GM18951 (cell line): ENCODE measurements around the gene NREP.

Source experiments
- POLR2A ChIP-seq: IDR thresholded peaks from 4 replicates; pipeline ENCODE4 v1.6.1; 2011; ENCODE audit warnings: mild to moderate bottlenecking; ENCODE audit not compliant: insufficient read length, insufficient read depth; ENCODE audit errors: extremely low read depth
- in situ Hi-C: fragments of 300-500 bp; cut with MboI; formaldehyde crosslinking; loops from one replicate; pipeline ENCODE4 v1.12.0; 2022; ENCODE audit warnings: low sequenced_read_pairs, mixed read lengths, inconsistent platforms; ENCODE audit not compliant: unreplicated experiment

The NREP gene

DNA sequence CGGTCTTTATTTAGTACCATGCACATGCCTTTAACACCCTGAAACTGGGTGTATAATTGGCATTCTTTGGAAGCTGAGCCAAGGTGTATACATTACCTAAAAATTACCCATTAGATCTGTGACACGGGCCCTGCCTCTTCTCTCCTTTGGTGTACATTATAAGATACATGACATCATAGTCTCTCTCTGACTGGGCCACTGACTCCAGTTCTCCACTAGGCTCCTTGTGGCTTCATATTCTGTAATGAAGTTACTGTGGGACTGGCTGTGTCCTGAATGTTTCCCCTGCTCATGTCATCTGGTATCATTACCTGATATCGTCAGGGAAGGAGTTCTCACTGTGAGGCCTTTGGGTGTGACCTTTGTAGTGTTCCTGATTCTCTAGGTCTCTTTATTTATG is 65.5 kb downstream of the NREP start:
- in situ Hi-C loops, result no loop called here
- no peak for TF ChIP-seq POLR2A

DNA sequence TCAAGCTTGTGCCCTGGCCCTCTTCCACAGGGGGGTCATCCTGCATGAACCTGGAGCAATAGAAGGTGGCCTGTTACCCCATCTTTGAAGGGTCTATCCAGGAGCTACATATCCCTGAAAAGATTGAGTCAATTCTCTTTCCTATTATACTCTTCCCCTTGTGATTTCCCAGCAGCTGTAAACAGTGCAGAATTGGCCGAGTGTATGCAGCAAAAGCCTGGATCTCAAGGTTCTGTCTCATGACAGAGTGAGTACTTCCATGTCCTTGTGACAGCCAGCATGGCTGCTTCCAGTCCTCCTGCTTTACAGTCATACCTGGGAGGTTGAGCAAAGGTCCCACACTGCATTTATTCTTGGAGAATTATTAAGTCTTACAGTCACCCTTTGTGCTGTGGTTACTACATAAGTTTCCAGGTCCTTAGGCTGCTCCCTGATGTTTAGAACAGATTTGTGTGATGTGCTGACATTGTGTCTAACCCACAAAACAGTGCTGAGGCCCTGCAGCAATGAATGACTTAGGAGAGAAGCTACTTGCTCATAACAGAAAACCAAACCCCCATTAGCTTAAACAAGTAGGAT is 67.5 kb downstream of the NREP start:
- no peak for TF ChIP-seq POLR2A
- in situ Hi-C loops, result no loop called here

DNA sequence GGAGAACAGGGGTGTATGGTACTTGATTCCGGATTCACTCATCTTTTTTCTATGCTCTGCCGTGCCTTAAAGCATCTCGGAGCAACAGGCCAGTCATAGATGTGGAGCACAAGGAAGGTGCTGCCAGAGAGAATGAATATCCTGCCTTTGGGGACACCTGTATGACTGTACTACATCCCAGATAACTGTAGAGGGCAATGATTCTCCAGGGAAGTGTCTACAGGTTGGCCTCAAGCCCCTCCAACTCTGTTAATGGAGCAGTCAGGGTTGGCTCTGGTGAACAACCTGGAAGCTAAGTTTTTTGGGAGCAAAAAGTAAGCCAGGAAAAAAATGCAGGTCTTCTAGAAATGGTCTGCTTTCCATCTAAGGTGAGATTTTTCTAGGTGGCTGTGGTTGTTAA is 71.0 kb downstream of the NREP start:
- TF ChIP-seq POLR2A, result no peak
- in situ Hi-C loops, result no loop called here

DNA sequence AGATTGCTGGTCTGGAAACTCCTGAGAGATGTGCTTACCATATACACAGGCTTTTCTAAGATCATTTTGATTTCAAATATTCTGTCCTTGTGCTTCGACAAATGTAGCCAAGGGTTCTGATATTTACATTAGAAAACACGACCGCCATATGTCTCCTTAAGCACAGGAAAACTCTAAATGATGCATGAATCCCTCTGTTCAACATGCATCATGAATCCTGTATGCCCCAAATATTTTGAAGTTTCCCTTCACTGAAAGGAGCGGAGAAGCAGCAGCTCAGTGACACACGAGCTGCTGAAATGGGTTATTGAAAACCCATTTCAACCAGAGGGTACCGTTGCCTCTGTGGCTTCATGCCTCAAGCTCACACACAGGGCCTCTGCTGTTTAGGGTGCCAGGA is 74.4 kb downstream of the NREP start:
- in situ Hi-C loops, result no loop called here
- no peak for TF ChIP-seq POLR2A

DNA sequence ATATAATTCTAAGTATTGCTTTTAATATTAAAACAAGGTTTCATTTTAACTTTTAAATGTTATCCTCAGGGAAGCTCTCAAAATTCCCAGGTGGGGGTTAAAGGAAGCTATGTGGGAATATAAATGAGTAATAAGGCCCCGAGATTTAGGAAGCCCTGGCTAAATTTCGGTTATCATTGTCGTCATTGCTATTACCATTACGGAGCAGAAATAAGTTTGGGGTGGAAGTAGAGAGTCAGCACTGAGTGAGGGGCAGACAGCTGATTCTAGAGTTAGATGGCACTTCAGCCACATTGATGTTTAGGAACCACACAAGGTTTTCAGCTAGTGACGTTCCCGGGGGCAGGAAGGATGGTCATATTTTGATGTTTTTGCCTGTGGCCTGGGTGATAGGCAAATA is 74.9 kb downstream of the NREP start:
- no peak for TF ChIP-seq POLR2A
- in situ Hi-C loops, result no loop called here

DNA sequence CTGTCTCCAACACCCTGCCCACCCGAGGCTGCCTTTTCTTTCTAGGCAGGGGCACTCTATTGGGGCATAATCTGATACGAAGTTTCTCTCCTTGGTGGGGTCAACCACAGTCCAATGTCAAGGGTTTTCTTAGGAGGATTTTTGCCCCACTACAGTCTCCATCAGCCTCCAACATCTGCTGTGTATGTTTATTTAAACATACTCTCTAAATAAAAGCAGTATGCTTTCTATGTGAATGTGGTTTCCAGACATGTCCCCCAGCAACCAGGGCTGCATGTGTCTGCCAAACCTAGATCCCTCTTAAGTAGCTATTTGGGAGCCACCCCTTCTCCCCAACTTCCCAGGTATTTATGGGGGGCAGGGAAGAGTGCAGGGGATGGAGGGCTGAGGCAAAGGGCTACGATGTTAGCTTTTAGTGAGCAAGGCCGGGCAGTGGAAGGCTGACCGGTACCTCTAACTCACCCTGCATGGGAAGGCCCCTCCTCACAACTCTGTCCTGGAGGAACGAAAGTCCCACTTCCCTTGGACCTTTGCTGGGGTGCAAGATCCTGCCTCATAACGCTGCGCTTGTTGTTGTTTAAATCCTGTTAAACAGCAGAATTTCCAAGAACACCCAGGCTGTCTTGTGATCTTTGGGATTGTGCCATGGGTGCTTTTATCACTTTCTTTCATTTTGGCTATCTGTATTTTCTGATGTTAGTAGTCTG is 75.4 kb downstream of the NREP start:
- no peak for TF ChIP-seq POLR2A
- in situ Hi-C loops, result no loop called here

DNA sequence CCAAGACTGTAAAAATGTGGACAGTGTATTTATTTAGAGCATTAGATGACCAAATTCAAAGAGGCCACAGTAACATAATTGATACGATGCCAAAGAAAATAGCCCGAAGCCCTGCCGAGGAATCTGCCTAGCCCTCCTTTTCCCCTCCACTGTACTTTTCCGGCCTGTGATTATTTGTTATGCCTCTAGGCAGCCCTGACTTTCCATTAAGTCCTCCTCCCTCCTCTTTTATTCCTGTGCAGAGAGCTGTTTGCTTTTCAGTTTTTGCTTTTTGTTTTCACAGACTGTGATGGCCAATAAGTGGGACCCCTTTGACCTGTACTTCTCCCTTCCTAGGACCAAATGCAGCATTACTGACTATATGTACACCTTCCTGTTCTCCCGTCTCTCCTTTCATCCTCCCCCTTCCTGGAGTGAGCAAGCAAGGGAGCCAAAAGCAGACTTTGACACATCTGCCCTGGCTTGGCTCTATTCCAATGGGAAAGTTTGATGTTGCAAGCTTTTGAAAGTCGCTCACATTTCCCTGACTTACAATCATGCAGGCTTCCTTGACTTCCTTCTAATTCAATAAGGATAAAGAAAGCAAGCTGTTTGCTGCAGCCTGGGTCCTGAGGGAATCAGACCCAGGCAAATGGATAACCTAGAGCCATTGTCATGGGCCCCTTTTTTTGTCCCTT is 76.1 kb downstream of the NREP start:
- TF ChIP-seq POLR2A, result no peak
- in situ Hi-C loops, result no loop called here

DNA sequence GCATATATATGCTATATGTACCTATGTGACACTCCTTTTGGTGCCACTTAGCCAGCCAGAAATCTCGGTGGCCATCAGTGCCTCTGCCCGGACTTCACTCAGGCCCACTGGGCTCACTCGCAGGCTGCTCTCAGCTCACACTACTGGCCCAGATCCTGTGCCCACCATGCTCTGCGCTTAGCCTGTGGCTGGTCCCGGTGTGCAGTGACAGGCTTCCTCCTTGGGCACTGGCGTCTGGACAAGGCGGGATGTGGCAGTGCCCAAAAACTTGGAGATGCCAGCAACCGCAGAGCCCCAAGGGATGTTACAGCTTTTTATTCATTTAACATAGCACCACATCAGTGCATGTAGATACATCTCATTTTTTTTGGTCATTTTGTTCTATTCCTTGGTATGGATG is 77.4 kb downstream of the NREP start:
- in situ Hi-C loops, result no loop called here
- TF ChIP-seq POLR2A, result no peak
